Endodermal cell (in vitro differentiated cells): ENCODE data around the gene CLDN15. TPM values are rescaled to one million over a fixed set of nuclear protein-coding genes. Genes with fewer than 3 reads are reported as not detected.

ENCODE experiments used
- DNase-seq: peaks from one replicate; pipeline ENCODE4 v3.0.0-alpha.2; 2017
- H3K27ac ChIP-seq: 2 replicates; pipeline ENCODE4 v1.5.1; 2013; ENCODE audit warnings: mild to moderate bottlenecking, low read depth, low read length, moderate library complexity
- H3K27me3 ChIP-seq: 2 replicates; pipeline ENCODE4 v1.6.1; 2013; ENCODE audit warnings: mild to moderate bottlenecking, low read length, moderate library complexity; ENCODE audit not compliant: insufficient read depth, control insufficient read depth, poor library complexity, severe bottlenecking
- H3K36me3 ChIP-seq: 2 replicates; pipeline ENCODE4 v1.7.0; 2013; ENCODE audit warnings: mild to moderate bottlenecking, low read length, moderate library complexity; ENCODE audit not compliant: control insufficient read depth, insufficient read depth
- H3K4me1 ChIP-seq: one replicate; pipeline ENCODE4 v1.7.0; 2013; ENCODE audit warnings: low read length; ENCODE audit not compliant: control insufficient read depth, insufficient read depth
- H3K4me3 ChIP-seq: 2 replicates; pipeline ENCODE4 v1.5.1; 2013; ENCODE audit warnings: mild to moderate bottlenecking, low read length, moderate library complexity
- H3K9ac ChIP-seq: 2 replicates; pipeline ENCODE4 v1.6.1; 2013; ENCODE audit warnings: mild to moderate bottlenecking, low read length, moderate library complexity; ENCODE audit not compliant: poor library complexity, severe bottlenecking; ENCODE audit errors: extremely low read depth
- H3K9me3 ChIP-seq: 2 replicates; pipeline ENCODE4 v1.6.1; 2013; ENCODE audit warnings: mild to moderate bottlenecking, low read length, moderate library complexity; ENCODE audit not compliant: control insufficient read depth
- H3K27ac Mint-ChIP-seq: 2 replicates; pipeline ENCODE4 v1.8.0; 2020; ENCODE audit warnings: mixed read lengths
- H3K27me3 Mint-ChIP-seq: 2 replicates; pipeline ENCODE4 v1.8.0; 2021; ENCODE audit warnings: mild to moderate bottlenecking, mixed read lengths; ENCODE audit not compliant: insufficient read depth
- H3K36me3 Mint-ChIP-seq: 2 replicates; pipeline ENCODE4 v1.8.0; 2020; ENCODE audit warnings: low read depth, mixed read lengths
- H3K4me1 Mint-ChIP-seq: 2 replicates; pipeline ENCODE4 v1.8.0; 2020; ENCODE audit warnings: mixed read lengths
- H3K4me3 Mint-ChIP-seq: 2 replicates; pipeline ENCODE4 v1.8.0; 2020; ENCODE audit warnings: mild to moderate bottlenecking, moderate library complexity, mixed read lengths
- H3K9me3 Mint-ChIP-seq: 2 replicates; pipeline ENCODE4 v1.8.0; 2020; ENCODE audit warnings: mild to moderate bottlenecking, mixed read lengths
- WGBS, 2 experiments: methylation state at CpG; one replicate each; pipeline versions ENCODE4 v1.1.5 to v1.1.7; 2013; ENCODE audit warnings: missing lambda C conversion rate in 2 of 2, mixed read lengths in 1 of 2; ENCODE audit not compliant: insufficient coverage in 1 of 2, insufficient read length in 1 of 2; 5-methylcytosine and 5-hydroxymethylcytosine counted together
- total RNA-seq, 2 donors: library from RNA; stranded (reverse); fragmentation: NEBNext Ultra II Directional in 1 of 2; extraction: Animal tissue kit (Norgen Biotek cat#: 25700) in 1 of 2; gene quantifications; 2 replicates in 1 of 2; 3 replicates in 1 of 2; pipeline ENCODE4 v1.2.1, GENCODE V29; 2021
- TF ChIP-seq, protein P1 (sequence below): fragments of 200-600 bp; sonication (generic); conservative IDR thresholded peaks from 2 replicates; pipeline ENCODE4 v1.5.0; 2021; ENCODE audit warnings: antibody characterized with exemption, mild to moderate bottlenecking

The CLDN15 gene
- total RNA-seq, 2 donors from 2014 or later: 6.0 to 7.1 TPM

DNA sequence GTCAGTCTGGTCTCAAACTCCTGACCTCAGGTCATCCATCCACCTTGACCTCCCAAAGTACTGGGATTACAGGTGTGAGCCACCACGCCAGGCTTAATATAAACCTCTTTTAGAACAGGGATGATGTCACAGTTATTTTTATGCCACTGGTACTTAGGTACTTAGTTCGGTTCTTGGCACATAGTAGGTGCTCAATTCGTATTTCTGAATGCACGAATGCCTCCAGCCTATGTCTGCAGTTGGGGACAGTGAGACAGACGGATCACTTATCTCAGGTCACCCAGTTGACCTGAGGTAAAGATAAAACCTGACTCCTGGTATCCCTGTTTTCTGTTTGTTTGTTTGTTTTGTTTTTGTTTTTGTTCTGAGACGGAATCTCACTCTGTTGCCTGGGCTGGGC is 51.4 kb downstream of the CLDN15 start:
- no peak overlapping the region for H3K4me3 ChIP-seq
- peaks cover 9% of the 10 kb centered on the region for H3K27me3 ChIP-seq
- no peaks in the 10 kb centered on the region for H3K36me3 ChIP-seq
- no peak for DNase-seq
- WGBS, 2 experiments: 91 to 92% methylated on average over 6 of the region's 6 CpGs
- H3K4me1 ChIP-seq: no peaks in the 10 kb centered on the region
- Mint-ChIP-seq H3K4me3 (no peak overlapping the region), H3K9me3 (no peaks in the 10 kb centered on the region), H3K4me1 (peaks cover 3% of the 10 kb centered on the region), H3K27ac (no peak overlapping the region), H3K36me3 (no peaks in the 10 kb centered on the region), H3K27me3 (peaks cover 32% of the 10 kb centered on the region)
- H3K9me3 ChIP-seq: no peaks in the 10 kb centered on the region
- H3K9ac ChIP-seq: no peak overlapping the region
- no peak overlapping the region for H3K27ac ChIP-seq
- TF ChIP-seq, protein P1, sequence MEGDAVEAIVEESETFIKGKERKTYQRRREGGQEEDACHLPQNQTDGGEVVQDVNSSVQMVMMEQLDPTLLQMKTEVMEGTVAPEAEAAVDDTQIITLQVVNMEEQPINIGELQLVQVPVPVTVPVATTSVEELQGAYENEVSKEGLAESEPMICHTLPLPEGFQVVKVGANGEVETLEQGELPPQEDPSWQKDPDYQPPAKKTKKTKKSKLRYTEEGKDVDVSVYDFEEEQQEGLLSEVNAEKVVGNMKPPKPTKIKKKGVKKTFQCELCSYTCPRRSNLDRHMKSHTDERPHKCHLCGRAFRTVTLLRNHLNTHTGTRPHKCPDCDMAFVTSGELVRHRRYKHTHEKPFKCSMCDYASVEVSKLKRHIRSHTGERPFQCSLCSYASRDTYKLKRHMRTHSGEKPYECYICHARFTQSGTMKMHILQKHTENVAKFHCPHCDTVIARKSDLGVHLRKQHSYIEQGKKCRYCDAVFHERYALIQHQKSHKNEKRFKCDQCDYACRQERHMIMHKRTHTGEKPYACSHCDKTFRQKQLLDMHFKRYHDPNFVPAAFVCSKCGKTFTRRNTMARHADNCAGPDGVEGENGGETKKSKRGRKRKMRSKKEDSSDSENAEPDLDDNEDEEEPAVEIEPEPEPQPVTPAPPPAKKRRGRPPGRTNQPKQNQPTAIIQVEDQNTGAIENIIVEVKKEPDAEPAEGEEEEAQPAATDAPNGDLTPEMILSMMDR: no peak

DNA sequence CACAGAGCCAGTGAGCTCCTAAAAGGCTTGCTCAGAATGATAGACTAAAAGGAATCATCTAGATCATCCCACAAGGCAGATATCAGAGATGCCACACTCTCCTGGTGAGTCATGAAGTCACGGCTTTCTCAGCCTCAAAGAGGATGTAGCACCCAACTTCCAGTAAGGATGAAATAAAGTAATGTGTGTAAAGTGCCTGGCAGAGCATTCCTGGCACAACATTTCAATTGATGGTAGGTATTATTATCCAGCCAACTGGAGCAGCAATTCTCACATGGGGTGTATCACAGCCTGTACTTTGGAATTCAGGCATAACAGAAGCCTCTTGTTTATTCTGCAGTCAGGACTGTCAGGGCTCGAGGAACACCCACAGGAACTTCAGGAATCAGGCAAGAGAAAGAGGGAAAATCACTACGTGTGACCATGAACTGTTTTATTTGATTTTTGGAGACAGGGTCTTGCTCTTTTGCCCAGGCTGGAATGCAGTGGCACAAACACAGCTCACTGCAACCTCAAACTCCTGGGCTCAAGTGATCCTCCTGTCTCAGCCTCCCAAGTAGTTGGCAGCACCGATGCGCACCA is 52.3 kb downstream of the CLDN15 start:
- Histone ChIP-seq H3K27ac (no peak overlapping the region), H3K4me1 (no peaks in the 10 kb centered on the region), H3K9ac (no peak overlapping the region), H3K9me3 (no peaks in the 10 kb centered on the region), H3K36me3 (no peaks in the 10 kb centered on the region), H3K4me3 (no peak overlapping the region), H3K27me3 (peaks cover 17% of the 10 kb centered on the region)
- no peak for DNase-seq
- H3K27ac Mint-ChIP-seq: no peak overlapping the region
- H3K36me3 Mint-ChIP-seq: no peaks in the 10 kb centered on the region
- TF ChIP-seq, protein P1: no peak
- WGBS, 2 experiments: 49 to 79% methylated on average over 2 to 5 of the region's 5 CpGs
- H3K27me3 Mint-ChIP-seq: peaks cover 40% of the 10 kb centered on the region
- no peaks in the 10 kb centered on the region for H3K9me3 Mint-ChIP-seq
- no peak overlapping the region for H3K4me3 Mint-ChIP-seq
- H3K4me1 Mint-ChIP-seq: peaks cover 4% of the 10 kb centered on the region

Other genes with a start within 250 kb of the CLDN15 start
- gene MUC17, start 217.7 kb downstream of the CLDN15 start, total RNA-seq: not detected
- 10 to 100 TPM; 16.5 to 23.0 TPM for gene TRIM56, start 152.3 kb downstream of the CLDN15 start, total RNA-seq
- 1 to 10 TPM in 1 of 2 donors, under 1 TPM in 1; 0.89 to 4.9 TPM for gene SERPINE1, start 110.7 kb downstream of the CLDN15 start, total RNA-seq
- 10 to 100 TPM; 43.8 to 50.2 TPM for gene AP1S1, start 83.3 kb downstream of the CLDN15 start, total RNA-seq
- 1 to 10 TPM in 1 of 2 donors, not detected in 1; 2.8 TPM for gene VGF, start 72.2 kb downstream of the CLDN15 start, total RNA-seq
- under 1 TPM; 0.15 to 0.20 TPM for gene NAT16, start 57.5 kb downstream of the CLDN15 start, total RNA-seq
- gene MOGAT3, start 36.8 kb downstream of the CLDN15 start, total RNA-seq: 1 to 10 TPM in 1 of 2 donors, not detected in 1; 1.3 TPM
- gene PLOD3, start 20.2 kb downstream of the CLDN15 start, total RNA-seq: 10 to 100 TPM; 53.9 to 65.5 TPM
- gene ZNHIT1, start 19.6 kb downstream of the CLDN15 start, total RNA-seq: 10 to 100 TPM; 56.5 to 61.7 TPM
- 100 to 1,000 TPM in 1 of 2 donors, 10 to 100 TPM in 1; 99.9 to 102 TPM for gene FIS1, start 7.3 kb upstream of the CLDN15 start, total RNA-seq
- gene IFT22, start 84.0 kb upstream of the CLDN15 start, total RNA-seq: 10 to 100 TPM; 39.0 to 44.0 TPM
- 10 to 100 TPM; 41.2 to 47.0 TPM for gene COL26A1, start 125.1 kb upstream of the CLDN15 start, total RNA-seq